SK-N-SH (cell line): ENCODE results near the gene ENKUR. TPM values are rescaled to one million over a fixed set of nuclear protein-coding genes. Genes with fewer than 3 reads are reported as not detected.

Source experiments
- CTCF ChIA-PET: fragments of 300-600, 350-600 bp; formaldehyde crosslinking; extraction: SDS; loops from one replicate; lab custom pipeline; 2021; lab: Yijun Ruan, JAX
- POLR2A ChIA-PET: fragments of 350-600 bp; sonication (Branson Sonifier 250); formaldehyde crosslinking; extraction: SDS; loops from one replicate; lab custom pipeline; 2020; ENCODE audit warnings: antibody characterized with exemption, inconsistent platforms; lab: Yijun Ruan, JAX
- DNase-seq: peaks from one replicate; pipeline ENCODE4 v3.0.0; 2012
- H2AFZ ChIP-seq: fragments of 200-600 bp; sonication (generic); 2 replicates; pipeline ENCODE4 v1.8.1; 2016; ENCODE audit warnings: antibody characterized with exemption, mild to moderate bottlenecking, low read depth
- H3F3A ChIP-seq: fragments of 200-600 bp; sonication (generic); replicated peaks from 2 replicates; pipeline ENCODE3; 2016; ENCODE audit warnings: antibody characterized with exemption, mild to moderate bottlenecking; ENCODE audit not compliant: insufficient read depth
- H3K27ac ChIP-seq, 2 experiments: fragments of 200-500 bp in 1 of 2; fragments of 200-600 bp in 1 of 2; sonication (Bioruptor generic) in 1 of 2; sonication (generic), shearing (Covaris generic) in 1 of 2; 2 replicates each; pipeline versions ENCODE4 v1.5.1 to v1.6.1; 2014 to 2016; ENCODE audit warnings: low read depth in 2 of 2, inconsistent platforms in 1 of 2, low read length in 1 of 2, mild to moderate bottlenecking in 1 of 2, mixed read lengths in 1 of 2
- H3K27me3 ChIP-seq: fragments of 200-600 bp; sonication (generic), shearing (Covaris generic); 2 replicates; pipeline ENCODE4 v1.6.1; 2016; ENCODE audit warnings: mixed run types; ENCODE audit not compliant: insufficient read depth
- H3K36me3 ChIP-seq, 2 experiments: fragments of 200-500 bp in 1 of 2; fragments of 200-600 bp in 1 of 2; sonication (Bioruptor generic) in 1 of 2; sonication (generic) in 1 of 2; replicated peaks in 1 of 2; 2 replicates each; pipeline versions ENCODE3 to v1.5.1; 2014 to 2016; ENCODE audit warnings: low read length in 1 of 2, mild to moderate bottlenecking in 1 of 2; ENCODE audit not compliant: insufficient read depth in 2 of 2, control insufficient read depth in 1 of 2
- H3K4me1 ChIP-seq, 2 experiments: fragments of 200-500 bp in 1 of 2; fragments of 200-600 bp in 1 of 2; sonication (Bioruptor generic) in 1 of 2; sonication (generic), shearing (Covaris generic) in 1 of 2; 2 replicates each; pipeline versions ENCODE4 v1.5.1 to v1.6.1; 2014 to 2016; ENCODE audit warnings: low read depth in 1 of 2, low read length in 1 of 2, mixed run types in 1 of 2; ENCODE audit not compliant: insufficient read depth in 2 of 2, control insufficient read depth in 1 of 2
- H3K4me2 ChIP-seq: fragments of 200-600 bp; sonication (generic), shearing (Covaris generic); 2 replicates; pipeline ENCODE4 v1.6.1; 2017; ENCODE audit warnings: mixed run types
- H3K4me3 ChIP-seq, 2 experiments: fragments of 200-500 bp in 1 of 2; fragments of 200-600 bp in 1 of 2; sonication (Bioruptor generic) in 1 of 2; sonication (generic), shearing (Covaris generic) in 1 of 2; 2 replicates each; pipeline versions ENCODE4 v1.5.1 to v1.8.1; 2014 to 2016; ENCODE audit warnings: low read depth in 2 of 2, inconsistent platforms in 1 of 2, low read length in 1 of 2, mild to moderate bottlenecking in 1 of 2, mixed read lengths in 1 of 2, moderate library complexity in 1 of 2
- H3K79me2 ChIP-seq: fragments of 200-600 bp; sonication (generic); 2 replicates; pipeline ENCODE4 v1.8.1; 2017; ENCODE audit warnings: mild to moderate bottlenecking; ENCODE audit not compliant: insufficient read depth
- H3K9ac ChIP-seq: fragments of 200-600 bp; sonication (generic); 2 replicates; pipeline ENCODE4 v1.6.1; 2017; ENCODE audit warnings: mixed run types
- H3K9me2 ChIP-seq: fragments of 200-600 bp; sonication (generic); 2 replicates; pipeline ENCODE4 v1.6.1; 2017; ENCODE audit warnings: mixed run types
- H3K9me3 ChIP-seq: fragments of 200-600 bp; sonication (generic); 2 replicates; pipeline ENCODE4 v1.6.1; 2017; ENCODE audit warnings: mixed run types, mild to moderate bottlenecking, moderate library complexity
- H4K20me1 ChIP-seq: fragments of 200-600 bp; sonication (generic); 2 replicates; pipeline ENCODE4 v1.6.1; 2017; ENCODE audit warnings: mild to moderate bottlenecking, mixed run types; ENCODE audit not compliant: insufficient read depth
- CHD2 ChIP-seq: fragments of 150-350 bp; IDR thresholded peaks from 2 replicates; pipeline ENCODE4 v1.6.1; 2018; ENCODE audit warnings: low read length; ENCODE audit not compliant: partially characterized antibody
- EP300 ChIP-seq, 2 experiments: IDR thresholded peaks; 2 replicates each; pipeline versions ENCODE4 v1.4.0 to v1.6.1; 2012; ENCODE audit warnings: borderline replicate concordance in 1 of 2, low read depth in 1 of 2, low read length in 1 of 2
- TCF12 ChIP-seq: IDR thresholded peaks from 2 replicates; pipeline ENCODE4 v1.4.0; 2012
- WGBS: methylation state at CpG from one replicate; pipeline ENCODE4 v1.1.6; 2017; ENCODE audit warnings: low lambda C conversion rate; 5-methylcytosine and 5-hydroxymethylcytosine counted together
- polyA plus RNA-seq, 3 experiments: library from polyadenylated mRNA; depleted of rRNA; stranded (reverse); fragments of >200 nt; gene quantifications; 2 replicates each; pipeline ENCODE4 v1.2.3, GENCODE V29; 2012
- TF ChIP-seq, protein P1 (sequence below): IDR thresholded peaks from 2 replicates; pipeline ENCODE4 v1.4.0; 2012; ENCODE audit warnings: low read depth, borderline replicate concordance
- TF ChIP-seq, protein P2 (sequence below): IDR thresholded peaks from 2 replicates; pipeline ENCODE4; 2012
- TF ChIP-seq, protein P3 (sequence below): fragments of 200-600 bp; sonication (generic); IDR thresholded peaks from 2 replicates; pipeline ENCODE4 v1.6.1; 2017; ENCODE audit warnings: antibody characterized with exemption, mild to moderate bottlenecking, moderate library complexity
- TF ChIP-seq, protein P4 (sequence below): IDR thresholded peaks from 2 replicates; pipeline ENCODE4 v1.4.0; 2012; ENCODE audit warnings: low read depth

The ENKUR gene
- polyA plus RNA-seq, 1 of the 3 experiments (the other 2 are of a cell fraction) = 0.13 TPM

DNA sequence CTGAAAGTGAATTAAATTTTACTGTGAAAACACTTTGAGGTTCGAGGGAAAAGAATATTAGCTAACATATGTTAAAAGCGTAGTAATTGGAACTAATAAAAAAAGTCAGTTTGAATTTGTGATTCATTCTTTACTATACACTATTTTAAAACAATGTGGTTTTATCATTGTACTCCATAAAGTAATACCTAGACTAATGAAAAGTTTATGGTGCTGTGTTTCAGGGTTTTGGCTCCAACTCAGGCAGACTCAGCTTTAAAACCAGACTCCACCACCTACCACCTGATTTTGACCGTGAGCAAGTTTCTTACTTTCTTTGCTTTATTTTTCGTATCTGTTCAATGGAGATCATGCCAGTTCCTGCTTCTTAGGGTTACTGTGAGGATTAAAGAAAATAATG lies 54.4 kb downstream of the ENKUR start:
- no peaks in the 10 kb centered on the region for H3K36me3 ChIP-seq
- H3K4me2 ChIP-seq = no peak overlapping the region
- H3K9me3 ChIP-seq = no peaks in the 10 kb centered on the region
- no peaks in the 10 kb centered on the region for H3K9me2 ChIP-seq
- no peaks in the 10 kb centered on the region for H4K20me1 ChIP-seq
- DNase-seq = no peak
- peaks cover 4 to 20% of the 10 kb centered on the region in 2 experiments for H3K4me1 ChIP-seq
- no peak overlapping the region for H3K4me3 ChIP-seq
- ChIA-PET POLR2A (no interaction called here), CTCF (interaction anchor here (1.9 kb wide), 1 partner anchor 319 kb away, joined by 6 read pairs; no protein-coding TSS in a partner anchor)
- no peak overlapping the region for H3K27ac ChIP-seq
- WGBS = 72% methylated on average over 4 of the region's 4 CpGs
- H2AFZ ChIP-seq = no peak overlapping the region
- TF ChIP-seq, protein P1, sequence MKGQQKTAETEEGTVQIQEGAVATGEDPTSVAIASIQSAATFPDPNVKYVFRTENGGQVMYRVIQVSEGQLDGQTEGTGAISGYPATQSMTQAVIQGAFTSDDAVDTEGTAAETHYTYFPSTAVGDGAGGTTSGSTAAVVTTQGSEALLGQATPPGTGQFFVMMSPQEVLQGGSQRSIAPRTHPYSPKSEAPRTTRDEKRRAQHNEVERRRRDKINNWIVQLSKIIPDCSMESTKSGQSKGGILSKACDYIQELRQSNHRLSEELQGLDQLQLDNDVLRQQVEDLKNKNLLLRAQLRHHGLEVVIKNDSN = no peak
- TF ChIP-seq, protein P2, sequence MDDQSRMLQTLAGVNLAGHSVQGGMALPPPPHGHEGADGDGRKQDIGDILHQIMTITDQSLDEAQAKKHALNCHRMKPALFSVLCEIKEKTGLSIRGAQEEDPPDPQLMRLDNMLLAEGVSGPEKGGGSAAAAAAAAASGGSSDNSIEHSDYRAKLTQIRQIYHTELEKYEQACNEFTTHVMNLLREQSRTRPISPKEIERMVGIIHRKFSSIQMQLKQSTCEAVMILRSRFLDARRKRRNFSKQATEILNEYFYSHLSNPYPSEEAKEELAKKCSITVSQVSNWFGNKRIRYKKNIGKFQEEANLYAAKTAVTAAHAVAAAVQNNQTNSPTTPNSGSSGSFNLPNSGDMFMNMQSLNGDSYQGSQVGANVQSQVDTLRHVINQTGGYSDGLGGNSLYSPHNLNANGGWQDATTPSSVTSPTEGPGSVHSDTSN = no peak
- no peak for TF ChIP-seq EP300 (IDR thresholded peaks at IDR 0.05; ENCODE audit: borderline replicate concordance in 1 of 2, low read depth in 1 of 2, low read length in 1 of 2)
- peak; percentile 22; the same call in 1 of the 2 replicates for TF ChIP-seq TCF12
- H3K79me2 ChIP-seq = no peaks in the 10 kb centered on the region
- no peak overlapping the region for H3K9ac ChIP-seq
- no peaks in the 10 kb centered on the region for H3K27me3 ChIP-seq
- peaks cover 19% of the 10 kb centered on the region for H3F3A ChIP-seq

DNA sequence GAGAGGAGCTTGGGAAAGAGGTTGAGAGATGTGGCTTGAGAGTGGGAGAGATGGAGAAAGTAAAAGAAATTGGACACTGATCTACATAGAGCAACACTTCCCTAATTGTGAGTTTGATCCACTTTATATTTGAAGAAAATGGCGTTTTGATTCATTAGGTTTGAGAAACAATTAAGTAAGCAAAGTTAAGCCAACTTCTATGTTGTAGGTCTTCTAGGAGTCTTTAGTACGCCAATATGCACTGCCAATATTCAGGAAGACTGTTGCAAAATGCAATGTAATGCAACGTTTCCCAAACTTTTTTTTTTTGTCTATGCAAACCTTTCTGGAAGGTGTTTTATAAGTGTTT lies 56.6 kb downstream of the ENKUR start:
- Histone ChIP-seq H3K4me1 (peaks cover 4 to 20% of the 10 kb centered on the region in 2 experiments), H3K4me2 (peak overlapping the region; percentile 48; the same call in 1 of the 2 replicates), H3F3A (peaks cover 19% of the 10 kb centered on the region), H3K4me3 (no peak overlapping the region), H2AFZ (no peak overlapping the region), H3K9me2 (no peaks in the 10 kb centered on the region), H3K79me2 (no peaks in the 10 kb centered on the region), H3K9ac (no peak overlapping the region), H4K20me1 (no peaks in the 10 kb centered on the region), H3K27me3 (no peaks in the 10 kb centered on the region), H3K9me3 (no peaks in the 10 kb centered on the region), H3K36me3 (no peaks in the 10 kb centered on the region), H3K27ac (peak overlapping the region in 1 of 2 experiments; percentile 95; a peak in 2 of 4 replicates)
- ChIA-PET POLR2A (no interaction called here), CTCF (no interaction called here)
- WGBS = 60% methylated on average over 3 of the region's 3 CpGs
- DNase-seq = no peak
- TF ChIP-seq, protein P2 = no peak
- no peak for TF ChIP-seq TCF12
- TF ChIP-seq, protein P3, sequence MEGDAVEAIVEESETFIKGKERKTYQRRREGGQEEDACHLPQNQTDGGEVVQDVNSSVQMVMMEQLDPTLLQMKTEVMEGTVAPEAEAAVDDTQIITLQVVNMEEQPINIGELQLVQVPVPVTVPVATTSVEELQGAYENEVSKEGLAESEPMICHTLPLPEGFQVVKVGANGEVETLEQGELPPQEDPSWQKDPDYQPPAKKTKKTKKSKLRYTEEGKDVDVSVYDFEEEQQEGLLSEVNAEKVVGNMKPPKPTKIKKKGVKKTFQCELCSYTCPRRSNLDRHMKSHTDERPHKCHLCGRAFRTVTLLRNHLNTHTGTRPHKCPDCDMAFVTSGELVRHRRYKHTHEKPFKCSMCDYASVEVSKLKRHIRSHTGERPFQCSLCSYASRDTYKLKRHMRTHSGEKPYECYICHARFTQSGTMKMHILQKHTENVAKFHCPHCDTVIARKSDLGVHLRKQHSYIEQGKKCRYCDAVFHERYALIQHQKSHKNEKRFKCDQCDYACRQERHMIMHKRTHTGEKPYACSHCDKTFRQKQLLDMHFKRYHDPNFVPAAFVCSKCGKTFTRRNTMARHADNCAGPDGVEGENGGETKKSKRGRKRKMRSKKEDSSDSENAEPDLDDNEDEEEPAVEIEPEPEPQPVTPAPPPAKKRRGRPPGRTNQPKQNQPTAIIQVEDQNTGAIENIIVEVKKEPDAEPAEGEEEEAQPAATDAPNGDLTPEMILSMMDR = no peak
- TF ChIP-seq CHD2 = no peak
- TF ChIP-seq, protein P4, sequence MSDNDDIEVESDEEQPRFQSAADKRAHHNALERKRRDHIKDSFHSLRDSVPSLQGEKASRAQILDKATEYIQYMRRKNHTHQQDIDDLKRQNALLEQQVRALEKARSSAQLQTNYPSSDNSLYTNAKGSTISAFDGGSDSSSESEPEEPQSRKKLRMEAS = no peak
